ENCODE measurements around the gene CNPY2. TPM values are rescaled to one million over a fixed set of nuclear protein-coding genes. Genes with fewer than 3 reads are reported as not detected.
"Not testable (repeated sequence)": the region's sequence is repeated elsewhere in the genome, so short reads cannot be mapped to it uniquely, and the experiment has no call there.

Gene CNPY2
- total and polyA plus RNA-seq, 3 donors from 2014 or later = 62.4 to 82.5 (median 63.3) TPM

- H3K27me3 ChIP-seq = no peaks in the 10 kb centered on the region
- H3K27ac ChIP-seq = no peak overlapping the region
- DNase-seq = no peak
- H3K36me3 ChIP-seq (ENCODE audit: low read depth, missing control alignments) = no peaks in the 10 kb centered on the region
- intact Hi-C loops (cut with DNase I; ENCODE audit: low total_unique reads) = no loop called here
- no peaks in the 10 kb centered on the region for H3K9me3 ChIP-seq
- no peaks in the 10 kb centered on the region for H3K4me1 ChIP-seq
- H3K4me3 ChIP-seq = no peak overlapping the region
- TF ChIP-seq POLR2A (IDR thresholded peaks at IDR 0.05) = no peak
- no peak for TF ChIP-seq CTCF (IDR thresholded peaks at IDR 0.05)
Measured at GRCh38 chr12:56280849-56281248, 34.9 kb downstream of the CNPY2 start.

DNA sequence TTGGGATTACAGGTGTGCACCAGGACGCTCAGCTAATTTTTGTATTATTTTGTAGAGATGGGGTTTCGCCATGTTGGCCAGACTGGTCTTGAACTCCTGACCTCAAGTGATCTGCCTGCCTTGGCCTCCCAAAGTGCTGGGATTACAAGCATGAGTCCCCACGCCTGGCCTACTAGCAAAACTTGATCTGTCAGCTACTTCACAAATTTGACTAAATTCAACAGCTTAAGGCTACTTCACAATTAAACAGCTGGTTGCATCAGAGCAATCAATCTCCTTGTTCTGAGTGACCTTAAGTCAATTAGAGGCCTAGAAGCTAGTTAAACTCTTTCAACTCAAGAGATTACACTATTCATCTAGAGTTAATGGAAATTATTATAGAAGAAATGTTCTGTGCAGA lies 36.9 kb downstream of the CNPY2 start:
- 95 to 97% methylated on average over 3 of the region's 3 CpGs for WGBS, 2 donors
- no peaks in the 10 kb centered on the region for H3K36me3 ChIP-seq (ENCODE audit: low read depth, missing control alignments)
- no peak overlapping the region for H3K27ac ChIP-seq
- no peak overlapping the region for H3K4me3 ChIP-seq
- H3K4me1 ChIP-seq = no peaks in the 10 kb centered on the region
- no peaks in the 10 kb centered on the region for H3K27me3 ChIP-seq
- TF ChIP-seq CTCF (IDR thresholded peaks at IDR 0.05) = no peak
- no peak for TF ChIP-seq POLR2A (IDR thresholded peaks at IDR 0.05)
- no peak for DNase-seq
- no peaks in the 10 kb centered on the region for H3K9me3 ChIP-seq
- intact Hi-C loops (cut with DNase I; ENCODE audit: low total_unique reads) = no loop called here

DNA sequence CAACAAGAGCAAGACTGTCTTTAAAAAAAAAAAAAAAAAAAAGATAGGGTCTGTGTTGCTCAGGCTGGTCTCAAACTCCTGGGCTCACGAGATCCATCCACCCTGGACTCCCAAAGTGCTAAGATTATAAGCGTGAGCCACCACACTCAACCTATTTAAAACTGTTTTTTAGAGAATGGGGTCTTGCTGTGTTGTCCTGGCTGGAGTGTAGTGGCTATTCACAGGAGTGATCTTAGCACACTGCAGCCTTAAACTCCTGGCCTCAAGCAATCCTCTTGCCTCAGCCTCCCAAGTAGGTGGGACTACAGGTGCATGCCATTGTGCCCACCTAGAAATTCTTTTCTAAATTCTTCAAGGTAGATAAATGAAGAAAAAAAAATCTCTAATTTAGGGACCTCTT lies 41.5 kb downstream of the CNPY2 start:
- WGBS, 2 donors = 79 to 96% methylated on average over 2 of the region's 2 CpGs
- intact Hi-C loops (cut with DNase I; ENCODE audit: low total_unique reads) = no loop called here
- no peaks in the 10 kb centered on the region for H3K27me3 ChIP-seq
- H3K27ac ChIP-seq = no peak overlapping the region
- peaks cover 14% of the 10 kb centered on the region for H3K4me1 ChIP-seq
- TF ChIP-seq CTCF (IDR thresholded peaks at IDR 0.05) = no peak
- no peak for TF ChIP-seq POLR2A (IDR thresholded peaks at IDR 0.05)
- no peak overlapping the region for H3K4me3 ChIP-seq
- H3K9me3 ChIP-seq = no peaks in the 10 kb centered on the region
- DNase-seq = no peak
- no peaks in the 10 kb centered on the region for H3K36me3 ChIP-seq (ENCODE audit: low read depth, missing control alignments)

- 71 to 76% methylated on average over 2 of the region's 2 CpGs for WGBS, 2 donors
- H3K36me3 ChIP-seq (ENCODE audit: low read depth, missing control alignments) = not testable (repeated sequence)
Measured at GRCh38 chr12:56272468-56272867, 43.3 kb downstream of the CNPY2 start.

GRCh38 chr12:56271031-56271430 lies 44.8 kb downstream of the CNPY2 start:
- H3K27ac ChIP-seq = peak overlapping the region in 1 of 2 donors; percentile 17
- 14 to 45% methylated on average over 1 of the region's 1 CpG for WGBS, 2 donors
- H3K4me3 ChIP-seq = no peak overlapping the region
- intact Hi-C loops (cut with DNase I; ENCODE audit: low total_unique reads) = no loop called here
- H3K27me3 ChIP-seq = no peaks in the 10 kb centered on the region
- H3K9me3 ChIP-seq = no peaks in the 10 kb centered on the region
- DNase-seq = peak; percentile 27
- TF ChIP-seq POLR2A (IDR thresholded peaks at IDR 0.05) = no peak
- TF ChIP-seq CTCF (IDR thresholded peaks at IDR 0.05) = peak in 2 of 3 experiments; percentile 21 to 22
- H3K36me3 ChIP-seq (ENCODE audit: low read depth, missing control alignments) = no peaks in the 10 kb centered on the region
- H3K4me1 ChIP-seq = peaks cover 26% of the 10 kb centered on the region

More at GRCh38 chr12:56272468-56272867, 43.3 kb downstream of the CNPY2 start:
- H3K9me3 ChIP-seq; intact Hi-C loops (cut with DNase I; ENCODE audit: low total_unique reads); H3K27me3 ChIP-seq; DNase-seq; H3K4me3 ChIP-seq; H3K27ac ChIP-seq: not testable (repeated sequence)
- H3K4me1 ChIP-seq = peaks cover 22% of the 10 kb centered on the region
